NCI-H2171 treated with DMSO at 0.1 percent for 48 hours (cell line): ENCODE measurements around the gene C2CD2.

ENCODE experiments used
- DNase-seq: peaks from one replicate; lab custom pipeline; 2025; lab: John Stamatoyannopoulos, UW

The C2CD2 gene

GRCh38 chr21:41907496-41908258 lies 46.1 kb downstream of the C2CD2 start:
- no peak for DNase-seq

GRCh38 chr21:41906770-41907169 lies 47.0 kb downstream of the C2CD2 start:
- no peak for DNase-seq

- no peak for DNase-seq
These were observed 50.1 kb downstream of the C2CD2 start for GRCh38 chr21:41903559-41904351.

- no peak for DNase-seq
These were observed 50.9 kb downstream of the C2CD2 start for GRCh38 chr21:41902946-41903345.

- DNase-seq = no peak
These were observed 52.0 kb downstream of the C2CD2 start for GRCh38 chr21:41901782-41902181.

GRCh38 chr21:41901099-41901498 lies 52.7 kb downstream of the C2CD2 start:
- no peak for DNase-seq

GRCh38 chr21:41900401-41900800 lies 53.4 kb downstream of the C2CD2 start:
- no peak for DNase-seq

GRCh38 chr21:41899426-41900202 lies 54.2 kb downstream of the C2CD2 start:
- DNase-seq = no peak

- DNase-seq = no peak
These were observed 54.8 kb downstream of the C2CD2 start for GRCh38 chr21:41898998-41899397.

- no peak for DNase-seq
These were observed 56.1 kb downstream of the C2CD2 start for GRCh38 chr21:41897700-41898099.

GRCh38 chr21:41897047-41897669 lies 56.7 kb downstream of the C2CD2 start:
- DNase-seq = no peak

GRCh38 chr21:41895643-41896493 lies 58.0 kb downstream of the C2CD2 start:
- peak; percentile 29 for DNase-seq

- no peak for DNase-seq
These were observed 58.8 kb downstream of the C2CD2 start for GRCh38 chr21:41894922-41895557.

GRCh38 chr21:41894511-41894910 lies 59.3 kb downstream of the C2CD2 start:
- no peak for DNase-seq

GRCh38 chr21:41892726-41893125 lies 61.1 kb downstream of the C2CD2 start:
- no peak for DNase-seq

- DNase-seq = no peak
These were observed 62.7 kb downstream of the C2CD2 start for GRCh38 chr21:41891132-41891531.

- DNase-seq = no peak
These were observed 63.5 kb downstream of the C2CD2 start for GRCh38 chr21:41890355-41890754.

GRCh38 chr21:41888749-41889376 lies 65.0 kb downstream of the C2CD2 start:
- no peak for DNase-seq

- no peak for DNase-seq
These were observed 66.2 kb downstream of the C2CD2 start for GRCh38 chr21:41887667-41888066.

GRCh38 chr21:41886328-41886727 lies 67.5 kb downstream of the C2CD2 start:
- DNase-seq = no peak
